ENCODE results near the gene FRMD1. TPM values are rescaled to one million over a fixed set of nuclear protein-coding genes. Genes with fewer than 3 reads are reported as not detected.

Gene FRMD1
- total RNA-seq, 4 donors from 2014 or later = 35.4 to 86.4 (median 47.7) TPM

GRCh38 chr6:168084465-168085160 lies 5.6 kb upstream of the FRMD1 start:
- in situ Hi-C loops (cut with MboI; ENCODE audit: low pct_ligation_motif_present in 1 of 4, low pct_unique_long_range_greater_than_20kb in 1 of 4, low sequenced_read_pairs in 3 of 4) = no loop called here
- 87% methylated on average over 19 of the region's 19 CpGs; no CpG with 5 or more reads in 1 of the 2 donors for WGBS, 2 donors (ENCODE audit: low coverage in 1 of 2)

GRCh38 chr6:168083514-168083885 lies 4.5 kb upstream of the FRMD1 start:
- TF ChIP-seq CTCF (IDR thresholded peaks at IDR 0.05) = no peak
- no peak for TF ChIP-seq EP300 (IDR thresholded peaks at IDR 0.05; ENCODE audit: low read depth)
- no peak for TF ChIP-seq POLR2AphosphoS5 (IDR thresholded peaks at IDR 0.05)
- TF ChIP-seq POLR2A (IDR thresholded peaks at IDR 0.05) = no peak
- H3K27ac ChIP-seq = no peak overlapping the region
- H3K27me3 ChIP-seq = no peaks in the 10 kb centered on the region
- no peak overlapping the region for H3K4me3 ChIP-seq
- DNase-seq = no peak
- peaks cover 15 to 40% (median 27%) of the 10 kb centered on the region in 4 donors for H3K4me1 ChIP-seq
- H3K9me3 ChIP-seq = no peaks in the 10 kb centered on the region
- WGBS, 2 donors (ENCODE audit: low coverage in 1 of 2) = 46% methylated on average over 5 of the region's 5 CpGs; no CpG with 5 or more reads in 1 of the 2 donors
- in situ Hi-C loops (cut with MboI; ENCODE audit: low pct_ligation_motif_present in 1 of 4, low pct_unique_long_range_greater_than_20kb in 1 of 4, low sequenced_read_pairs in 3 of 4) = no loop called here
- no peaks in the 10 kb centered on the region for H3K36me3 ChIP-seq
- intact Hi-C loops (cut with DNase I; ENCODE audit: low total_unique reads) = no loop called here

More at GRCh38 chr6:168084465-168085160, 5.6 kb upstream of the FRMD1 start:
- Histone ChIP-seq H3K27me3 (no peaks in the 10 kb centered on the region), H3K4me3 (no peak overlapping the region), H3K27ac (no peak overlapping the region), H3K4me1 (peaks cover 15 to 38% (median 24%) of the 10 kb centered on the region in 4 donors), H3K36me3 (no peaks in the 10 kb centered on the region), H3K9me3 (no peaks in the 10 kb centered on the region)
- intact Hi-C loops (cut with DNase I; ENCODE audit: low total_unique reads) = no loop called here
- no peak for DNase-seq
- no peak for TF ChIP-seq CTCF (IDR thresholded peaks at IDR 0.05)
- no peak for TF ChIP-seq EP300 (IDR thresholded peaks at IDR 0.05; ENCODE audit: low read depth)
- TF ChIP-seq POLR2A (IDR thresholded peaks at IDR 0.05) = no peak
- TF ChIP-seq POLR2AphosphoS5 (IDR thresholded peaks at IDR 0.05) = no peak

GRCh38 chr6:168082860-168083513 lies 4.0 kb upstream of the FRMD1 start:
- WGBS, 2 donors (ENCODE audit: low coverage in 1 of 2) = 25 to 47% methylated on average over 6 to 17 of the region's 17 CpGs
- Histone ChIP-seq H3K9me3 (no peaks in the 10 kb centered on the region), H3K27ac (no peak overlapping the region), H3K36me3 (no peaks in the 10 kb centered on the region), H3K27me3 (no peaks in the 10 kb centered on the region), H3K4me1 (peaks cover 11 to 37% (median 24%) of the 10 kb centered on the region in 4 donors), H3K4me3 (no peak overlapping the region)
- no peak for TF ChIP-seq EP300 (IDR thresholded peaks at IDR 0.05; ENCODE audit: low read depth)
- no peak for TF ChIP-seq POLR2A (IDR thresholded peaks at IDR 0.05)
- TF ChIP-seq CTCF (IDR thresholded peaks at IDR 0.05) = no peak
- TF ChIP-seq POLR2AphosphoS5 (IDR thresholded peaks at IDR 0.05) = no peak
- peak; percentile 60 for DNase-seq
- in situ Hi-C loops (cut with MboI; ENCODE audit: low pct_ligation_motif_present in 1 of 4, low pct_unique_long_range_greater_than_20kb in 1 of 4, low sequenced_read_pairs in 3 of 4) (no loop called here), intact Hi-C loops (cut with DNase I; ENCODE audit: low total_unique reads) (no loop called here)

GRCh38 chr6:168081858-168082546 lies 3.0 kb upstream of the FRMD1 start:
- in situ Hi-C loops (cut with MboI; ENCODE audit: low pct_ligation_motif_present in 1 of 4, low pct_unique_long_range_greater_than_20kb in 1 of 4, low sequenced_read_pairs in 3 of 4) = no loop called here
- Histone ChIP-seq H3K27ac (no peak overlapping the region), H3K4me1 (peaks cover 6 to 34% (median 19%) of the 10 kb centered on the region in 4 donors), H3K27me3 (no peaks in the 10 kb centered on the region), H3K36me3 (no peaks in the 10 kb centered on the region), H3K9me3 (no peaks in the 10 kb centered on the region), H3K4me3 (no peak overlapping the region)
- TF ChIP-seq CTCF (IDR thresholded peaks at IDR 0.05) = no peak
- TF ChIP-seq POLR2A (IDR thresholded peaks at IDR 0.05) = no peak
- no peak for TF ChIP-seq EP300 (IDR thresholded peaks at IDR 0.05; ENCODE audit: low read depth)
- TF ChIP-seq POLR2AphosphoS5 (IDR thresholded peaks at IDR 0.05) = no peak
- intact Hi-C loops (cut with DNase I; ENCODE audit: low total_unique reads) = no loop called here
- WGBS, 2 donors (ENCODE audit: low coverage in 1 of 2) = 68 to 79% methylated on average over 13 to 26 of the region's 26 CpGs
- peak; percentile 41 for DNase-seq

Measured in transverse colon (tissue), 4 donors.